ENCODE results near the gene NEUROD4. TPM values are rescaled to one million over a fixed set of nuclear protein-coding genes. Genes with fewer than 3 reads are reported as not detected.
A peak's percentile ranks its signal among the peaks of the same experiment; 100 is the strongest.

The NEUROD4 gene
- total and polyA plus RNA-seq, 10 of the 15 experiments (the other 5 are each of a cell fraction or from before 2014, with no cell fraction given): 0.06 TPM; not detected in 9

GRCh38 chr12:54984658-54985376 lies 35.0 kb upstream of the NEUROD4 start, which contains the start of gene TESPA1 (continued):
- no peak for TF ChIP-seq CEBPZ (IDR thresholded peaks at IDR 0.05; ENCODE audit: low read depth, low read length)
- TF ChIP-seq CBX5 (IDR thresholded peaks at IDR 0.05; ENCODE audit: low read depth): 0 out of 2 replicates have a peak, but pooled peaks have one; percentile 45
- TF ChIP-seq, protein P1, sequence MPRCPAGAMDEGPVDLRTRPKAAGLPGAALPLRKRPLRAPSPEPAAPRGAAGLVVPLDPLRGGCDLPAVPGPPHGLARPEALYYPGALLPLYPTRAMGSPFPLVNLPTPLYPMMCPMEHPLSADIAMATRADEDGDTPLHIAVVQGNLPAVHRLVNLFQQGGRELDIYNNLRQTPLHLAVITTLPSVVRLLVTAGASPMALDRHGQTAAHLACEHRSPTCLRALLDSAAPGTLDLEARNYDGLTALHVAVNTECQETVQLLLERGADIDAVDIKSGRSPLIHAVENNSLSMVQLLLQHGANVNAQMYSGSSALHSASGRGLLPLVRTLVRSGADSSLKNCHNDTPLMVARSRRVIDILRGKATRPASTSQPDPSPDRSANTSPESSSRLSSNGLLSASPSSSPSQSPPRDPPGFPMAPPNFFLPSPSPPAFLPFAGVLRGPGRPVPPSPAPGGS (IDR thresholded peaks at IDR 0.05; ENCODE audit: borderline replicate concordance, insufficient read depth, low read depth, low read length, poor library complexity, severe bottlenecking): peak; percentile 32
- peak; percentile 84 for TF ChIP-seq CREM (IDR thresholded peaks at IDR 0.05; ENCODE audit: low read depth)
- no peak; the same call in 1 of the 2 replicates for TF ChIP-seq STAT1 (conservative IDR thresholded peaks at IDR 0.05)
- TF ChIP-seq ZZZ3 (IDR thresholded peaks at IDR 0.05; ENCODE audit: control insufficient read depth, insufficient read length, low read depth): no peak
- TF ChIP-seq BMI1 (IDR thresholded peaks at IDR 0.05; ENCODE audit: borderline replicate concordance): no peak
- no peak for TF ChIP-seq HSF1 (IDR thresholded peaks at IDR 0.05; ENCODE audit: low read depth, low read length)
- peak; percentile 45 for TF ChIP-seq MTA2 (IDR thresholded peaks at IDR 0.05; ENCODE audit: low read depth)
- no peak for TF ChIP-seq CBX3 (IDR thresholded peaks at IDR 0.05; ENCODE audit: borderline replicate concordance, low read depth)
- peak; percentile 67 for TF ChIP-seq ELK1 (IDR thresholded peaks at IDR 0.05; ENCODE audit: low read depth, low read length)
- TF ChIP-seq NFYA (IDR thresholded peaks at IDR 0.05; ENCODE audit: borderline replicate concordance, low read depth, low read length): no peak
- no peak for TF ChIP-seq SREBF1 (IDR thresholded peaks at IDR 0.05; ENCODE audit: low read length)
- no peak for TF ChIP-seq HDAC2 (IDR thresholded peaks at IDR 0.05)
- peak; percentile 82 for TF ChIP-seq IKZF1 (conservative IDR thresholded peaks at IDR 0.05)
- TF ChIP-seq KLF5 (IDR thresholded peaks at IDR 0.05; ENCODE audit: partially characterized antibody): peak; percentile 65
- TF ChIP-seq NFIC (IDR thresholded peaks at IDR 0.05; ENCODE audit: low read depth, low read length): peak; percentile 28; the same call in 1 of the 2 replicates
- TF ChIP-seq, protein P2, sequence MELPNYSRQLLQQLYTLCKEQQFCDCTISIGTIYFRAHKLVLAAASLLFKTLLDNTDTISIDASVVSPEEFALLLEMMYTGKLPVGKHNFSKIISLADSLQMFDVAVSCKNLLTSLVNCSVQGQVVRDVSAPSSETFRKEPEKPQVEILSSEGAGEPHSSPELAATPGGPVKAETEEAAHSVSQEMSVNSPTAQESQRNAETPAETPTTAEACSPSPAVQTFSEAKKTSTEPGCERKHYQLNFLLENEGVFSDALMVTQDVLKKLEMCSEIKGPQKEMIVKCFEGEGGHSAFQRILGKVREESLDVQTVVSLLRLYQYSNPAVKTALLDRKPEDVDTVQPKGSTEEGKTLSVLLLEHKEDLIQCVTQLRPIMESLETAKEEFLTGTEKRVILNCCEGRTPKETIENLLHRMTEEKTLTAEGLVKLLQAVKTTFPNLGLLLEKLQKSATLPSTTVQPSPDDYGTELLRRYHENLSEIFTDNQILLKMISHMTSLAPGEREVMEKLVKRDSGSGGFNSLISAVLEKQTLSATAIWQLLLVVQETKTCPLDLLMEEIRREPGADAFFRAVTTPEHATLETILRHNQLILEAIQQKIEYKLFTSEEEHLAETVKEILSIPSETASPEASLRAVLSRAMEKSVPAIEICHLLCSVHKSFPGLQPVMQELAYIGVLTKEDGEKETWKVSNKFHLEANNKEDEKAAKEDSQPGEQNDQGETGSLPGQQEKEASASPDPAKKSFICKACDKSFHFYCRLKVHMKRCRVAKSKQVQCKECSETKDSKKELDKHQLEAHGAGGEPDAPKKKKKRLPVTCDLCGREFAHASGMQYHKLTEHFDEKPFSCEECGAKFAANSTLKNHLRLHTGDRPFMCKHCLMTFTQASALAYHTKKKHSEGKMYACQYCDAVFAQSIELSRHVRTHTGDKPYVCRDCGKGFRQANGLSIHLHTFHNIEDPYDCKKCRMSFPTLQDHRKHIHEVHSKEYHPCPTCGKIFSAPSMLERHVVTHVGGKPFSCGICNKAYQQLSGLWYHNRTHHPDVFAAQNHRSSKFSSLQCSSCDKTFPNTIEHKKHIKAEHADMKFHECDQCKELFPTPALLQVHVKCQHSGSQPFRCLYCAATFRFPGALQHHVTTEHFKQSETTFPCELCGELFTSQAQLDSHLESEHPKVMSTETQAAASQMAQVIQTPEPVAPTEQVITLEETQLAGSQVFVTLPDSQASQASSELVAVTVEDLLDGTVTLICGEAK (IDR thresholded peaks at IDR 0.05; ENCODE audit: borderline replicate concordance): peak; percentile 90

Data from GM12878 (cell line).